SK-N-SH treated with all-trans-retinoic acid at 6 μM for 48 hours (cell line): ENCODE measurements around the gene SLAMF1.

Experiments
- ATAC-seq: fragments of 200-7000 bp; cut with Tn5 transposase; 3 replicates; pipeline ENCODE4 v1.9.1; 2020; ENCODE audit warnings: mild to moderate bottlenecking, moderate library complexity
- ARNTL ChIP-seq: fragments of 450-650 bp; formaldehyde crosslinking; IDR thresholded peaks from 2 replicates; pipeline ENCODE4 v1.5.0; 2020; ENCODE audit warnings: low read depth, mild to moderate bottlenecking, moderate library complexity, borderline replicate concordance
- CSRNP3 ChIP-seq: fragments of 250-450 bp; sonication (Bioruptor Pico); IDR thresholded peaks from 2 replicates; pipeline ENCODE4 v1.5.1; 2021; ENCODE audit warnings: mild to moderate bottlenecking, moderate library complexity
- ESRRG ChIP-seq: fragments of 250-450 bp; sonication (Bioruptor Pico); IDR thresholded peaks from 2 replicates; pipeline ENCODE4 v1.6.1; 2021; ENCODE audit warnings: mild to moderate bottlenecking
- GLIS3 ChIP-seq: fragments of 250-450 bp; sonication (Bioruptor Pico); IDR thresholded peaks from 2 replicates; pipeline ENCODE4 v1.5.0; 2020; ENCODE audit warnings: mild to moderate bottlenecking, moderate library complexity
- ISL1 ChIP-seq: fragments of 250-450 bp; sonication (Bioruptor Pico); IDR thresholded peaks from 2 replicates; pipeline ENCODE4 v2.1.2; 2022; ENCODE audit warnings: mild to moderate bottlenecking, moderate library complexity
- OSR1 ChIP-seq: fragments of 250-450 bp; sonication (Bioruptor Pico); IDR thresholded peaks from 2 replicates; pipeline ENCODE4 v1.8.0; 2022; ENCODE audit warnings: moderate library complexity, mild to moderate bottlenecking, inconsistent platforms
- PATZ1 ChIP-seq: fragments of 250-450 bp; sonication (Bioruptor Pico); IDR thresholded peaks from 2 replicates; pipeline ENCODE4 v1.8.0; 2020; ENCODE audit warnings: mild to moderate bottlenecking, moderate library complexity, borderline replicate concordance
- POU6F1 ChIP-seq: fragments of 250-450 bp; sonication (Bioruptor Pico); IDR thresholded peaks from 2 replicates; pipeline ENCODE4 v1.8.0; 2021; ENCODE audit warnings: low read depth, mild to moderate bottlenecking, moderate library complexity, borderline replicate concordance
- PPARA ChIP-seq: fragments of 250-450 bp; sonication (Bioruptor Pico); IDR thresholded peaks from 2 replicates; pipeline ENCODE4 v1.5.0; 2020; ENCODE audit warnings: mild to moderate bottlenecking, borderline replicate concordance
- RARB ChIP-seq: fragments of 250-450 bp; sonication (Bioruptor Pico); IDR thresholded peaks from 2 replicates; pipeline ENCODE4 v1.8.0; 2021; ENCODE audit warnings: mild to moderate bottlenecking, moderate library complexity
- TCF4 ChIP-seq: fragments of 250-450 bp; sonication (Bioruptor Pico); IDR thresholded peaks from 2 replicates; pipeline ENCODE4 v1.8.0; 2021; ENCODE audit warnings: mild to moderate bottlenecking, moderate library complexity, borderline replicate concordance
- TOX ChIP-seq: fragments of 250-450 bp; sonication (Bioruptor Pico); IDR thresholded peaks from 2 replicates; pipeline ENCODE4 v1.8.0; 2021; ENCODE audit warnings: mild to moderate bottlenecking, moderate library complexity, borderline replicate concordance
- ZC3H10 ChIP-seq: fragments of 250-450 bp; sonication (Bioruptor Pico); IDR thresholded peaks from 2 replicates; pipeline ENCODE4 v1.5.1; 2021; ENCODE audit warnings: mild to moderate bottlenecking, moderate library complexity
- ZFP3 ChIP-seq: fragments of 250-450 bp; sonication (Bioruptor Pico); IDR thresholded peaks from 2 replicates; pipeline ENCODE4 v1.5.0; 2020; ENCODE audit warnings: mild to moderate bottlenecking, moderate library complexity
- ZFP30 ChIP-seq: fragments of 450-650 bp; formaldehyde crosslinking; IDR thresholded peaks from 2 replicates; pipeline ENCODE4 v1.5.0; 2022; ENCODE audit warnings: mild to moderate bottlenecking, moderate library complexity
- ZNF565 ChIP-seq: fragments of 450-650 bp; formaldehyde crosslinking; conservative IDR thresholded peaks from 2 replicates; pipeline ENCODE4 v1.5.0; 2020; ENCODE audit warnings: low read depth, mild to moderate bottlenecking, moderate library complexity
- ZNF70 ChIP-seq: fragments of 450-650 bp; formaldehyde crosslinking; IDR thresholded peaks from 2 replicates; pipeline ENCODE4 v1.5.0; 2020; ENCODE audit warnings: mild to moderate bottlenecking, moderate library complexity
- ZNF8 ChIP-seq: fragments of 450-650 bp; formaldehyde crosslinking; IDR thresholded peaks from 2 replicates; pipeline ENCODE4 v1.5.0; 2020; ENCODE audit warnings: mild to moderate bottlenecking, moderate library complexity
- TF ChIP-seq, protein P1 (sequence below): fragments of 250-450 bp; sonication (Bioruptor Pico); IDR thresholded peaks from 2 replicates; pipeline ENCODE4 v1.5.1; 2020; ENCODE audit warnings: low read depth, mild to moderate bottlenecking, moderate library complexity

Gene SLAMF1

GRCh38 chr1:160681066-160681890, 34.4 kb upstream of the SLAMF1 start:
- peak; percentile 92 for ATAC-seq

DNA sequence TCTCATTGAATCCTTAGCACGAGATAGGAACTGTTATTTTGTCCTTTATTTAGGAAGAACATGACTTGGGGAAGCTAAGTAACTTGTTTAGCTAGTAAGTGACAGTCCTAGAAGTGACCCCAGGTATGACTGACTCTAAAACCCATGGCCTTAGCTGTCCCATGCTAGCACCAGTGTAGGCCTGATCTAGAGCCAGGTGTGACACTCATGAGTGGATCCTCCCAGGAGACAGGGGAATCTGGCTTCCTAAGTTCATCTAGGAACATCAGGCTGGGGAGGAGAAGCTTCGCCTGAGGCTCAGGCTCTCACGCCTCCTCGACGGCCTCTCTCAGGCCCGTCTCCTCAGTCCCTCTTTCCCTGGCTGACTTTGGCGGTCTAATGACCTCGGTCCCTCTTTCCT, 33.6 kb upstream of the SLAMF1 start:
- TF ChIP-seq ZFP30 (CRISPR knock-in tag) (no peak), TOX (CRISPR knock-in tag) (no peak), CSRNP3 (CRISPR knock-in tag) (no peak), POU6F1 (CRISPR knock-in tag) (no peak)
- ATAC-seq = no peak

More at GRCh38 chr1:160681066-160681890, 34.4 kb upstream of the SLAMF1 start:
- no peak for TF ChIP-seq ZNF565 (CRISPR knock-in tag)
- no peak for TF ChIP-seq ZNF8 (CRISPR knock-in tag)
- no peak for TF ChIP-seq ZFP3 (CRISPR knock-in tag)

DNA sequence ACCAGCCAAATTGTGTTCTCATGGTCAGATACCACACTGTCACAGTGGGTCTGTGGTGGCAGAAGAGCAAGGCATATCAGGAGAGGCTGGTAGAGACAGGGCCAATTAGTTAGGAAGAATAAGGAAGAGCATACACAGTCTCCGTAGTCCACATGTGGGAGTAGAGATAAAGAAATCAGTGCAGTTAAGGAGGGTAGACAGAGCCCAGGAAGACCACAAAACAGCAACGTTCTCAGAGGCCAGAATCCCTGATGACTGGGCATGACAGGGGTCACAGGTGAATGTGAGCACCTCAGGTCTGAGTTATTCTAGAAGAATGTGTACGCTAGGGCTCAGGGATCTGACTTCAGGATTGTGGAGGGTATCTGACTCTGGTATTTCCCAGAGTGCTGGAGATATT, 33.0 kb upstream of the SLAMF1 start:
- no peak for ATAC-seq
- TF ChIP-seq PATZ1 (CRISPR knock-in tag) = no peak
- TF ChIP-seq ZNF70 (CRISPR knock-in tag) = no peak
- TF ChIP-seq TOX (CRISPR knock-in tag) = no peak
- TF ChIP-seq ARNTL = no peak
- no peak for TF ChIP-seq ISL1 (CRISPR knock-in tag)
- no peak for TF ChIP-seq RARB
- TF ChIP-seq ZNF565 (CRISPR knock-in tag) = no peak
- no peak for TF ChIP-seq ZNF8 (CRISPR knock-in tag)
- TF ChIP-seq ZFP3 (CRISPR knock-in tag) = no peak
- no peak for TF ChIP-seq OSR1 (CRISPR knock-in tag)
- no peak for TF ChIP-seq GLIS3 (CRISPR knock-in tag)
- no peak for TF ChIP-seq ZC3H10
- TF ChIP-seq, protein P1, sequence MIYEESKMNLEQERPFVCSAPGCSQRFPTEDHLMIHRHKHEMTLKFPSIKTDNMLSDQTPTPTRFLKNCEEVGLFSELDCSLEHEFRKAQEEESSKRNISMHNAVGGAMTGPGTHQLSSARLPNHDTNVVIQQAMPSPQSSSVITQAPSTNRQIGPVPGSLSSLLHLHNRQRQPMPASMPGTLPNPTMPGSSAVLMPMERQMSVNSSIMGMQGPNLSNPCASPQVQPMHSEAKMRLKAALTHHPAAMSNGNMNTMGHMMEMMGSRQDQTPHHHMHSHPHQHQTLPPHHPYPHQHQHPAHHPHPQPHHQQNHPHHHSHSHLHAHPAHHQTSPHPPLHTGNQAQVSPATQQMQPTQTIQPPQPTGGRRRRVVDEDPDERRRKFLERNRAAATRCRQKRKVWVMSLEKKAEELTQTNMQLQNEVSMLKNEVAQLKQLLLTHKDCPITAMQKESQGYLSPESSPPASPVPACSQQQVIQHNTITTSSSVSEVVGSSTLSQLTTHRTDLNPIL (CRISPR knock-in tag) = no peak

DNA sequence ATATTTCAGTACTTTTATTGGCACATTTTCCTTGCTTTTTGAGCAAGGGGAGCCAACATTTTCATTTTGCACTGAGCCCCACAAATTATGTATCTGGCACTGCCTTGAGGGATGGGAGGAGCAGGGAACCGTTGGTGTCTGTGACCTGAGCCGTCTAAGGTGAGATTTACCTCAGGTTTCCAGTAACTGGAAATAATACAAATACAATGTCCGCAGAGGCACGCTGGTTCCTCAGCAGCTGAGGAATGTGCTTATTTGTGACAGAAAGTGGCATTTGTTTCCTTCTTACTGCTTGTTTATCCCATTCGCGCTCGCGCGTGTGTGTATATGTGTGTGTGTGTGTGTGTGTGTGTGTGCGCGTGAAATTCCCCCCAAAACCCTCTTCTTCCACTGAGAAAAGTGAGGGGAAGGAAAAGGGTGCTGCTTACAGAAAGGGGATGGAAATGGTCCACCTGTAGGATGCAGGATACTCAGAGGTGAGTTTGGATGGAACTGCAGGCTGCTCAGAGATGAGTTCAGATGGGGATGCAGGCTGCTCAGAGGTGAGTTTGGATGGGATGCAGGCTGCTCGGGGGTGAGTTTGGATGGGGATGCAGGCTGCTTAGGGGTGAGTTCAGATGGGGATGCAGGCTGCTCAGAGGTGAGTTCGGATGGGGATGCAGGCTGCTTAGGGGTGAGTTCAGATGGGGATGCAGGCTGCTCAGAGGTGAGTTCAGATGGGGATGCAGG, 30.2 kb upstream of the SLAMF1 start:
- no peak for ATAC-seq
- TF ChIP-seq PATZ1 (CRISPR knock-in tag) (no peak), ZNF8 (CRISPR knock-in tag) (no peak), ESRRG (CRISPR knock-in tag) (no peak), TCF4 (CRISPR knock-in tag) (no peak), PPARA (CRISPR knock-in tag) (no peak), ISL1 (CRISPR knock-in tag) (no peak), ZFP30 (CRISPR knock-in tag) (no peak)
